SK-N-MC (cell line): ENCODE results near the gene TLCD2.

Source experiments
- EZH2 ChIP-seq: fragments of 200-600 bp; sonication (generic); IDR thresholded peaks from one replicate; pipeline ENCODE4 v1.6.1; 2017; ENCODE audit warnings: antibody characterized with exemption
- FOXP2 ChIP-seq: optimal IDR thresholded peaks from 2 replicates; pipeline ENCODE3; 2011; ENCODE audit warnings: mild to moderate bottlenecking, moderate library complexity; ENCODE audit not compliant: insufficient read depth; ENCODE audit errors: extremely low read length, control extremely low read depth
- POLR2AphosphoS5 ChIP-seq: IDR thresholded peaks from 2 replicates; pipeline ENCODE4 v1.6.1; 2012; ENCODE audit warnings: mild to moderate bottlenecking, low read depth, low read length, borderline replicate concordance

DNA sequence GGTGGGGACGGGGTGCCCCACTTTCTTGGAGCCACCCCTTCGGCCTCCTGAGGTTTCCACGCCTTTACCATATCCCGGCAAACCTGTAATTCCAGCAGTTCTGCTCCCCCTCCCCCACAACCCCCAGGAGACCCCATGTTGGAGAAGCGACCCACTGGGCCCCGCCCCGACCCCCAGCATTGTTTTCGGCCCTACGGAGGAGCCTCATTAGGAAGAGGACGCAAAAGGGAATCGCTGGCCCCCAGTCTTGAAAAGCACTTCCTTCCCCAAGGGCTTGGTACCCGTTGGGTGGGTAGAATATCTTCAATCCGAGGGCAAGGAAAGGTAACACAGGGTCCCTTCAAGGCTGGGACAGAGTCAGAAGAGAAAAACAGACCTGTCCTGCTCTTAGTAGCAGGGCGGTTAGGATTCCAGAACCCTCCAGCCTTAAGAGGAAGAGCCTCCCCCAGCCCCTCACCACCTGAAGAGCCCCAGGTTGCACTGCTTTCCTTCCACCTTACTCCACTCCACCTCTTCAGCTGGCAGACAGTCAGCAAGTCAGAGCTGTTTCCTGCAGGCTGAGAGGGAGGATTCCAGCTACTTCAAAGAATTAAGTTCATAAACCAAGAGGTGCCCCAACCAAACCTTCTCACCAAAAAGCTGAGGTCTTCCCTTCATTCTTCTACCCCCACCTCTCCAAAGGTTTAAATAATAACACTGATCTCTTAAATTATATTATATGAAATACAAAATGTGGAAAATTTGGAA is 803 bp upstream of the TLCD2 start:
- no peak for TF ChIP-seq POLR2AphosphoS5
- TF ChIP-seq EZH2, result no peak
- TF ChIP-seq FOXP2, result no peak
